Left forelimb (tissue), 1 donor: ENCODE data around the gene GLP1R.
"Not testable (repeated sequence)": the region's sequence is repeated elsewhere in the genome, so short reads cannot be mapped to it uniquely, and the experiment has no call there.

Experiments
- DNase-seq: peaks from one replicate; pipeline ENCODE4 v3.0.0-alpha.2; 2018; ENCODE audit warnings: low spot score

Gene GLP1R

DNA sequence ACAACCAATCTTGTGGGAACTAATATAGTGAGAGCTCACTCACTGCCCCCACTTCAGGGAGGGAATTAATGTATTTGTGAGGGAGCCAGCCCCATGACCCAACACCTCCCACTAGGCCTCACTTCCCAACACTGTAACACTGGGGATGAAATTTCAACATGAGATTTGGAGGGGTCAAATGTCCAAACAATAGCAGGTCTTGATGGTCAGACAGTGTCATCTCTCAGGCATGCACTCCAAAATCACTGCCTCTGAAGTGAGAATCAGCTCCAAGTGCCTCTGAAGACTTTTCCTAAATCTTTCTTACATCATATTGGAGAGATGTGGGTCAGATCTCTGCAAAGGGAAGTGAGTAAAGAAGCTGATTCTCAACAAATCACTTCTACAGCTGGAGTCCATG, 80.3 kb downstream of the GLP1R start:
- no peak for DNase-seq

DNA sequence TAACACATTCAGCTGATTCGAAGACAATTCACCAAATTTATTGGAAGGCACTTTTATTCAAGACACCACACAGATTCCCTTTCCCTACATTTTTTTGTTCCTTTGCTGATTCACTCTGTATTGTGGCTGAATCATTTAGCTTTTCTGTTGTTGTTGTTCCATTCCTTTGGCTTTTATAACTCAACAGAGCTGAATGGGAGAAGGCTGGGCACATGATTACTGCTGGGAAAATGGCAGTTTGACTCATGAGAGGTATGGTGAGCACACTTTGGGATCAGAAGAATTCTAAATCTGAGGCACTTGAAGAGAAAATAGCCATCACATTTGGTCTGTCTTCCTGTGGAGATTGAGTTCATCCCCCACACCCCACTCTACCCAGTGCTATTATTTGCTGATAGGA, 82.1 kb downstream of the GLP1R start:
- DNase-seq: no peak

DNA sequence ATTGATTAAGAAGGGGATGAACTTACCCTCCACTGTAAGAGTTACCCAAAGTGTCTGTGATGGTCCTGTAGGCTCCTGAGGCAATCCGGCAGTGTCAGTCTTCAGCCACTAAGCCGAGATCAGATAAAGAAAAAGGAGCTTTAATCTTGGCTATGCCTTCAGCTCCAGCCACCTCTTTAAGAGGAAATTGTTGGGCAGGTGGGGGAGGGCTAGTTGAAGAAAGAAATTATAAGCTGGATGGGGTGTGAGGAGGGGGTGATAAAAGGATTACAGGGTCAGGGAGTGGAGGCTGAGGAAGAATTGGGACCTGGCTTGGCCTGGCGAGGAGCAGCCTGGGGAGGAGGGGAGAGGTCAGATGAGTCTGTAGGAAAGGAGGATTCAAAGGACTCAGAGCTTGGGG, 86.2 kb downstream of the GLP1R start:
- not testable (repeated sequence) for DNase-seq

DNA sequence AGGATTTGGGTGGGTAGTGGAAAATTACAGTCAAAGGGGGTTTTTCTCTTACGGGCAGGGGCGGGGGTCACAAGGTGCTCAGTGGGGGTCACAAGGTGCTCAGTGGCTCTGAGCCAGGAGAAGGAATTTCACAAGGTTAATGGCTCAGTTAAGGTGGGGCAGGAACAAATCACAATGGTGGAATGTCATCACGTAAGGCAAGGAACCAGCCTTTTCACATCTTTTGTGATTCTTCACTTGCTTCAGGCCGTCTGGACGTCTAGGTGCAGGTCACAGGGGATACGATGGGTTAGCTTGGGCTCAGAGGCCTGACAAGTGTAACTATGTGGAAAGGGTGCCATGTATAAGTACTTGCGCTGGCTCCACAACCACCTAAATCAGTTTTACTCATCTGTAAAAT, 87.6 kb downstream of the GLP1R start:
- DNase-seq: not testable (repeated sequence)

DNA sequence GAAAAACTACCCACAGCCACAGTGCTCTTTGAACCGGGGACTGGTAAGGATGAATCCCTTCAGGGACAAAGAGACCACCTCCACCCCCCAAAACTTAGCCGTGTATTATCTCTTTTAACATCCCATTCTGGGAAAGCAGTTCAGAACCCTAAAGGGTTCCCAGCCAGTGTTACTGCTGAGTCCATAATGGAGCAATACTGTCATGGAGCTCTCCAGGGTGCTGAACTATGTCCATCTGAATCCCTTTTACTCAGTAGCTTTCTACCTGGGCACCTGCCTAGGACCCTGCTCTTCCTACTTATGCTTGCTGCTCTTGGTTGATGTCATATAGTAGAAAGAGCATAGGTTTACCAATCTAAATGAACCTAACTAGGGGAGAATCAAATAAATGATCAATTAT, 88.7 kb downstream of the GLP1R start:
- DNase-seq: no peak
